ENCODE measurements around the gene TMCC3.

DNA sequence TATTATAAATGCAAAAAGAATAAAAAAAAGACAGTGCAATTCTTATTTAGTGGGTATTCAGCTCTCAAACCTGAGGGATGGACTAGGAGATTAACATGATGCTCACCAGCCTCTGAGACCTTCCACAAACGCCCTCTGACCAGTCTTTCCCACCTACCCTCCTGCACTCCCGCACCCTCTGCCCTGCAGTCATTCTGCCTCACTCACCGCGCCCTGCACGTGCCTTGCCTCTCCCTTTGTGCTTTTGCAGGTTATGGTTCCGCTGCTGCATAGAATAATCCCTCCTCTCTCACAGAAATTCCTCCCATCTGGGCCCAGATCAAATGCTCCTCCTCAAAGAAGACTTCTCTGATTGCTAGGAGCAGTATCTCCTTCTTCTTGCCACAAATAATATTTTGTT, 28.5 kb upstream of the TMCC3 start:
- TF ChIP-seq CTCF (IDR thresholded peaks at IDR 0.05) = no peak
- TF ChIP-seq EP300 (IDR thresholded peaks at IDR 0.05) = no peak
- TF ChIP-seq POLR2A (IDR thresholded peaks at IDR 0.05) = no peak

Measured in tibial nerve (tissue), 4 donors.